HEK293 (cell line): ENCODE measurements around the gene POT1.

Experiments
- CTCF ChIA-PET: fragments of 350-600 bp; formaldehyde crosslinking; extraction: SDS; loops from one replicate; lab custom pipeline; 2021; ENCODE audit warnings: antibody characterized with exemption; lab: Yijun Ruan, JAX
- POLR2A ChIA-PET: fragments of 300-600 bp; formaldehyde crosslinking; extraction: SDS; loops from one replicate; lab custom pipeline; 2020; ENCODE audit warnings: antibody characterized with exemption, inconsistent platforms; lab: Yijun Ruan, JAX
- H3K27ac ChIP-seq: fragments of 200-500 bp; sonication (Bioruptor generic); 2 replicates; pipeline ENCODE4 v1.5.1; 2014; ENCODE audit warnings: low read depth, low read length, control low read depth, inconsistent platforms; ENCODE audit errors: extremely low read depth
- H3K36me3 ChIP-seq, 2 experiments: fragments of 200-500 bp in 1 of 2; sonication (Bioruptor generic) in 1 of 2; 1 replicate in 1 of 2; 2 replicates in 1 of 2; pipeline ENCODE4 v1.5.1; 2014 to 2017; ENCODE audit warnings: inconsistent platforms in 2 of 2, low read length in 2 of 2; ENCODE audit not compliant: control insufficient read depth in 2 of 2, insufficient read depth in 1 of 2
- H3K4me1 ChIP-seq: fragments of 200-500 bp; sonication (Bioruptor generic); 2 replicates; pipeline ENCODE4 v1.5.1; 2014; ENCODE audit warnings: mild to moderate bottlenecking, low read length, inconsistent platforms; ENCODE audit not compliant: control insufficient read depth, insufficient read depth
- H3K4me3 ChIP-seq: 2 replicates; pipeline ENCODE4 v1.5.1; 2011; ENCODE audit warnings: low read depth, mild to moderate bottlenecking, control low read depth, low read length, moderate library complexity
- H3K9me3 ChIP-seq: fragments of 200-500 bp; sonication (Bioruptor generic); 2 replicates; pipeline ENCODE4 v1.5.1; 2014; ENCODE audit warnings: low read depth, low read length, inconsistent platforms; ENCODE audit not compliant: control insufficient read depth, insufficient read depth
- GFI1B ChIP-seq: fragments of 450-650 bp; formaldehyde crosslinking; IDR thresholded peaks from 2 replicates; pipeline ENCODE4 v1.5.1; 2016; ENCODE audit warnings: missing biosample characterization, missing genetic modification characterization
- OVOL3 ChIP-seq: fragments of 450-650 bp; formaldehyde crosslinking; IDR thresholded peaks from 2 replicates; pipeline ENCODE4 v1.5.1; 2016; ENCODE audit warnings: missing biosample characterization, missing genetic modification characterization
- PRDM10 ChIP-seq: fragments of 450-650 bp; formaldehyde crosslinking; IDR thresholded peaks from 2 replicates; pipeline ENCODE4 v1.5.1; 2016; ENCODE audit warnings: missing biosample characterization, missing genetic modification characterization
- ZBTB48 ChIP-seq: fragments of 450-650 bp; formaldehyde crosslinking; IDR thresholded peaks from 2 replicates; pipeline ENCODE4 v1.5.1; 2016; ENCODE audit warnings: missing biosample characterization, missing genetic modification characterization
- ZBTB6 ChIP-seq: fragments of 450-650 bp; formaldehyde crosslinking; IDR thresholded peaks from 2 replicates; pipeline ENCODE4 v1.5.1; 2017; ENCODE audit warnings: missing biosample characterization, missing genetic modification characterization
- ZEB2 ChIP-seq: fragments of 450-650 bp; formaldehyde crosslinking; IDR thresholded peaks from 2 replicates; pipeline ENCODE4 v1.5.1; 2016; ENCODE audit warnings: missing biosample characterization, missing genetic modification characterization
- ZNF114 ChIP-seq: fragments of 450-650 bp; formaldehyde crosslinking; IDR thresholded peaks from 2 replicates; pipeline ENCODE4 v1.5.0; 2017; ENCODE audit warnings: missing biosample characterization, missing genetic modification characterization
- ZNF140 ChIP-seq: fragments of 450-650 bp; formaldehyde crosslinking; IDR thresholded peaks from 2 replicates; pipeline ENCODE4 v1.5.1; 2016; ENCODE audit warnings: missing biosample characterization, missing genetic modification characterization
- ZNF214 ChIP-seq: fragments of 450-650 bp; formaldehyde crosslinking; IDR thresholded peaks from 2 replicates; pipeline ENCODE4 v1.5.1; 2017; ENCODE audit warnings: missing biosample characterization, mild to moderate bottlenecking, missing genetic modification characterization, borderline replicate concordance
- ZNF302 ChIP-seq: fragments of 450-650 bp; formaldehyde crosslinking; IDR thresholded peaks from 2 replicates; pipeline ENCODE4 v1.5.1; 2016; ENCODE audit warnings: missing biosample characterization, missing genetic modification characterization, low read depth
- ZNF324 ChIP-seq: fragments of 450-650 bp; formaldehyde crosslinking; IDR thresholded peaks from 2 replicates; pipeline ENCODE4 v1.5.1; 2016; ENCODE audit warnings: missing biosample characterization, missing genetic modification characterization
- ZNF37A ChIP-seq: fragments of 450-650 bp; IDR thresholded peaks from 2 replicates; pipeline ENCODE4 v1.5.1; 2018; ENCODE audit warnings: missing biosample characterization, missing genetic modification characterization
- ZNF510 ChIP-seq: fragments of 450-650 bp; formaldehyde crosslinking; IDR thresholded peaks from 2 replicates; pipeline ENCODE4 v1.5.1; 2018; ENCODE audit warnings: mild to moderate bottlenecking, missing genetic modification characterization, missing biosample characterization; ENCODE audit not compliant: insufficient replicate concordance
- ZNF571 ChIP-seq: fragments of 450-650 bp; formaldehyde crosslinking; IDR thresholded peaks from 2 replicates; pipeline ENCODE4 v1.5.0; 2017; ENCODE audit warnings: missing biosample characterization, missing genetic modification characterization
- ZNF610 ChIP-seq: fragments of 450-650 bp; formaldehyde crosslinking; IDR thresholded peaks from 2 replicates; pipeline ENCODE4 v1.5.1; 2016; ENCODE audit warnings: missing biosample characterization, missing genetic modification characterization, borderline replicate concordance
- ZNF621 ChIP-seq: fragments of 450-650 bp; formaldehyde crosslinking; IDR thresholded peaks from 2 replicates; pipeline ENCODE4 v1.5.1; 2017; ENCODE audit warnings: missing biosample characterization, missing genetic modification characterization
- ZNF658 ChIP-seq: fragments of 450-650 bp; formaldehyde crosslinking; IDR thresholded peaks from 2 replicates; pipeline ENCODE4; 2016; ENCODE audit warnings: missing biosample characterization, missing genetic modification characterization
- ZSCAN16 ChIP-seq: fragments of 450-650 bp; formaldehyde crosslinking; IDR thresholded peaks from 2 replicates; pipeline ENCODE4 v1.5.1; 2016; ENCODE audit warnings: missing biosample characterization, missing genetic modification characterization
- TF ChIP-seq, protein P1 (sequence below): fragments of 450-650 bp; formaldehyde crosslinking; IDR thresholded peaks from 2 replicates; pipeline ENCODE4 v1.5.1; 2016; ENCODE audit warnings: missing biosample characterization, missing genetic modification characterization
- TF ChIP-seq, protein P2 (sequence below): fragments of 450-650 bp; formaldehyde crosslinking; IDR thresholded peaks from 2 replicates; pipeline ENCODE4; 2016; ENCODE audit warnings: missing biosample characterization, missing genetic modification characterization
- TF ChIP-seq, protein P3 (sequence below): fragments of 450-650 bp; formaldehyde crosslinking; IDR thresholded peaks from 2 replicates; pipeline ENCODE4 v1.5.1; 2016; ENCODE audit warnings: missing biosample characterization, missing genetic modification characterization
- TF ChIP-seq, protein P4 (sequence below): fragments of 450-650 bp; formaldehyde crosslinking; IDR thresholded peaks from 2 replicates; pipeline ENCODE4 v1.5.1; 2016; ENCODE audit warnings: missing biosample characterization, missing genetic modification characterization

The POT1 gene, protein sequence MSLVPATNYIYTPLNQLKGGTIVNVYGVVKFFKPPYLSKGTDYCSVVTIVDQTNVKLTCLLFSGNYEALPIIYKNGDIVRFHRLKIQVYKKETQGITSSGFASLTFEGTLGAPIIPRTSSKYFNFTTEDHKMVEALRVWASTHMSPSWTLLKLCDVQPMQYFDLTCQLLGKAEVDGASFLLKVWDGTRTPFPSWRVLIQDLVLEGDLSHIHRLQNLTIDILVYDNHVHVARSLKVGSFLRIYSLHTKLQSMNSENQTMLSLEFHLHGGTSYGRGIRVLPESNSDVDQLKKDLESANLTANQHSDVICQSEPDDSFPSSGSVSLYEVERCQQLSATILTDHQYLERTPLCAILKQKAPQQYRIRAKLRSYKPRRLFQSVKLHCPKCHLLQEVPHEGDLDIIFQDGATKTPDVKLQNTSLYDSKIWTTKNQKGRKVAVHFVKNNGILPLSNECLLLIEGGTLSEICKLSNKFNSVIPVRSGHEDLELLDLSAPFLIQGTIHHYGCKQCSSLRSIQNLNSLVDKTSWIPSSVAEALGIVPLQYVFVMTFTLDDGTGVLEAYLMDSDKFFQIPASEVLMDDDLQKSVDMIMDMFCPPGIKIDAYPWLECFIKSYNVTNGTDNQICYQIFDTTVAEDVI

DNA sequence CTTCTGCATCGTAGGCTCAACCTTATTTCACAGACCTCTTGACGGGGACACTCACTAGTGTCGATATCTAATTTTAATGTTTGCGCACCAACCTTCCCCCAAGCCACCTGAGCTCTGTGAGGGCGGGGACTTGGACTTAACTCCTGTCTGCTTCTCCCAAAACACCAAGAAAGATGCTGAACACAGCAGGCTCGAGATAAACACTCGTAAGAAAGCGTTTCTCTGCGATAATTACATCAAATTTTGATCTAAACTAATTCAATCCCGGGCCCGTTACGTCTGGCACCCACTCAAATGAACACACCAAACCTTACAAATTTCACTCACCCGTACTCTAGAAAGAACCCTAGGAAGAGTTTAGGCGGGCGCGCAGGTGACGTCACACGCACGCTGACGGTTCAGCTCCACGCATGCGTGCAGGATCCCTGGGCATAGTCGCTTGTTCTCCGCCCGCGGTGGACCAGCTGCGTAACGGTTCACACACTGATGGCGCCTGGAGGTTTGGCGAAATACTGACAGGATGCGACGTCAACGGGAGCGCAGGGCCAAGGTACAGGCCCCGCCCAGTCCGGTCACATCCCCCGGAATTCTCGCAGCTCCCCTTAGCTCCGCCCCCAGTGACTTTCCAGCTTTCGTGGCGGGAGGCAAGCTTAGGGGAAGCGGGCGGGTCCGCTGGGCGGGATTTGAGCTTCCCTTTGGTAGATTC, at the start of gene POT1:
POT1 (minus strand) TSS at position 359 of the 706 bp plus-strand sequence. CDS start 32,652 bp downstream, outside the sequence.
- no peaks in the 10 kb centered on the region for H3K4me1 ChIP-seq
- peak within 1 kb of the TSS; percentile 84 for H3K4me3 ChIP-seq
- H3K36me3 ChIP-seq = no peaks in the 10 kb centered on the region
- ChIA-PET POLR2A (interaction anchor here (0.5 to 1.1 kb wide), 3 partner anchors 9 to 44 kb away, joined by 4 to 6 read pairs (median 4); no protein-coding TSS in a partner anchor), CTCF (no interaction called here)
- H3K27ac ChIP-seq = peak within 1 kb of the TSS; percentile 57
- H3K9me3 ChIP-seq = no peaks in the 10 kb centered on the region
- TF ChIP-seq ZNF37A (tag by site-specific recombination) (no peak), ZBTB48 (tag by site-specific recombination) (peak; percentile 84), ZNF658 (tag by site-specific recombination) (no peak), ZNF571 (no peak), ZNF214 (tag by site-specific recombination) (no peak), ZNF510 (tag by site-specific recombination) (no peak), ZNF621 (no peak), ZNF610 (tag by site-specific recombination) (no peak), OVOL3 (tag by site-specific recombination) (peak; percentile 93), GFI1B (no peak), ZNF140 (tag by site-specific recombination) (no peak), ZBTB6 (tag by site-specific recombination) (no peak), ZEB2 (peak; percentile 62), ZSCAN16 (tag by site-specific recombination) (no peak), ZNF324 (tag by site-specific recombination) (no peak), PRDM10 (tag by site-specific recombination) (peak; percentile 32; the same call in 1 of the 2 replicates), ZNF302 (tag by site-specific recombination) (no peak), ZNF114 (no peak)
- TF ChIP-seq, protein P1, sequence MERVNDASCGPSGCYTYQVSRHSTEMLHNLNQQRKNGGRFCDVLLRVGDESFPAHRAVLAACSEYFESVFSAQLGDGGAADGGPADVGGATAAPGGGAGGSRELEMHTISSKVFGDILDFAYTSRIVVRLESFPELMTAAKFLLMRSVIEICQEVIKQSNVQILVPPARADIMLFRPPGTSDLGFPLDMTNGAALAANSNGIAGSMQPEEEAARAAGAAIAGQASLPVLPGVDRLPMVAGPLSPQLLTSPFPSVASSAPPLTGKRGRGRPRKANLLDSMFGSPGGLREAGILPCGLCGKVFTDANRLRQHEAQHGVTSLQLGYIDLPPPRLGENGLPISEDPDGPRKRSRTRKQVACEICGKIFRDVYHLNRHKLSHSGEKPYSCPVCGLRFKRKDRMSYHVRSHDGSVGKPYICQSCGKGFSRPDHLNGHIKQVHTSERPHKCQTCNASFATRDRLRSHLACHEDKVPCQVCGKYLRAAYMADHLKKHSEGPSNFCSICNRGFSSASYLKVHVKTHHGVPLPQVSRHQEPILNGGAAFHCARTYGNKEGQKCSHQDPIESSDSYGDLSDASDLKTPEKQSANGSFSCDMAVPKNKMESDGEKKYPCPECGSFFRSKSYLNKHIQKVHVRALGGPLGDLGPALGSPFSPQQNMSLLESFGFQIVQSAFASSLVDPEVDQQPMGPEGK (tag by site-specific recombination) = peak; percentile 41; the same call in 1 of the 2 replicates
- TF ChIP-seq, protein P2, sequence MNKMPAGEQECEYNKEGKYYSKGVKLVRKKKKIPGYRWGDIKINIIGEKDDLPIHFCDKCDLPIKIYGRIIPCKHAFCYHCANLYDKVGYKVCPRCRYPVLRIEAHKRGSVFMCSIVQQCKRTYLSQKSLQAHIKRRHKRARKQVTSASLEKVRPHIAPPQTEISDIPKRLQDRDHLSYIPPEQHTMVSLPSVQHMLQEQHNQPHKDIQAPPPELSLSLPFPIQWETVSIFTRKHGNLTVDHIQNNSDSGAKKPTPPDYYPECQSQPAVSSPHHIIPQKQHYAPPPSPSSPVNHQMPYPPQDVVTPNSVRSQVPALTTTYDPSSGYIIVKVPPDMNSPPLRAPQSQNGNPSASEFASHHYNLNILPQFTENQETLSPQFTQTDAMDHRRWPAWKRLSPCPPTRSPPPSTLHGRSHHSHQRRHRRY (tag by site-specific recombination) = no peak
- TF ChIP-seq, protein P3, sequence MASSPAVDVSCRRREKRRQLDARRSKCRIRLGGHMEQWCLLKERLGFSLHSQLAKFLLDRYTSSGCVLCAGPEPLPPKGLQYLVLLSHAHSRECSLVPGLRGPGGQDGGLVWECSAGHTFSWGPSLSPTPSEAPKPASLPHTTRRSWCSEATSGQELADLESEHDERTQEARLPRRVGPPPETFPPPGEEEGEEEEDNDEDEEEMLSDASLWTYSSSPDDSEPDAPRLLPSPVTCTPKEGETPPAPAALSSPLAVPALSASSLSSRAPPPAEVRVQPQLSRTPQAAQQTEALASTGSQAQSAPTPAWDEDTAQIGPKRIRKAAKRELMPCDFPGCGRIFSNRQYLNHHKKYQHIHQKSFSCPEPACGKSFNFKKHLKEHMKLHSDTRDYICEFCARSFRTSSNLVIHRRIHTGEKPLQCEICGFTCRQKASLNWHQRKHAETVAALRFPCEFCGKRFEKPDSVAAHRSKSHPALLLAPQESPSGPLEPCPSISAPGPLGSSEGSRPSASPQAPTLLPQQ (tag by site-specific recombination) = 0 out of 2 replicates have a peak, but pooled peaks have one; percentile 48
- TF ChIP-seq, protein P4, sequence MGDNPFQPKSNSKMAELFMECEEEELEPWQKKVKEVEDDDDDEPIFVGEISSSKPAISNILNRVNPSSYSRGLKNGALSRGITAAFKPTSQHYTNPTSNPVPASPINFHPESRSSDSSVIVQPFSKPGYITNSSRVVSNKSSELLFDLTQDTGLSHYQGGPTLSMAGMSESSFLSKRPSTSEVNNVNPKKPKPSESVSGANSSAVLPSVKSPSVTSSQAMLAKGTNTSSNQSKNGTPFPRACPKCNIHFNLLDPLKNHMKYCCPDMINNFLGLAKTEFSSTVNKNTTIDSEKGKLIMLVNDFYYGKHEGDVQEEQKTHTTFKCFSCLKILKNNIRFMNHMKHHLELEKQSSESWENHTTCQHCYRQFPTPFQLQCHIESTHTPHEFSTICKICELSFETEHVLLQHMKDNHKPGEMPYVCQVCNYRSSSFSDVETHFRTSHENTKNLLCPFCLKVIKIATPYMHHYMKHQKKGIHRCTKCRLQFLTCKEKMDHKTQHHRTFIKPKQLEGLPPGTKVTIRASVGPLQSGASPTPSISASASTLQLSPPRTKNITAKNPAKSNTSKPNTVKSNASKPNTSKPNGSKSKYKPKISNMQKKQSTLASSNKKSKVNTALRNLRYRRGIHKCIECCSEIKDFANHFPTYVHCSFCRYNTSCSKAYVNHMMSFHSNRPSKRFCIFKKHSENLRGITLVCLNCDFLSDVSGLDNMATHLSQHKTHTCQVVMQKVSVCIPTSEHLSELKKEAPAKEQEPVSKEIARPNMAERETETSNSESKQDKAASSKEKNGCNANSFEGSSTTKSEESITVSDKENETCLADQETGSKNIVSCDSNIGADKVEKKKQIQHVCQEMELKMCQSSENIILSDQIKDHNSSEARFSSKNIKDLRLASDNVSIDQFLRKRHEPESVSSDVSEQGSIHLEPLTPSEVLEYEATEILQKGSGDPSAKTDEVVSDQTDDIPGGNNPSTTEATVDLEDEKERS (tag by site-specific recombination) = no peak
